KBM-7 (cell line): Measurements from ENCODE around the gene CNTNAP2.
A peak's percentile ranks its signal among the peaks of the same experiment; 100 is the strongest.

Experiments used
- DNase-seq: peaks from one replicate; pipeline ENCODE4 v3.0.0-alpha.2; 2015
- in situ Hi-C: fragments of 300-500 bp; cut with MboI; formaldehyde crosslinking; loops from 2 replicates; pipeline ENCODE4 v1.14.3; 2020; ENCODE audit warnings: low sequenced_read_pairs, low pct_unique_long_range_greater_than_20kb, mixed read lengths

Gene CNTNAP2

GRCh38 chr7:148116829-148117403, 2000.3 kb downstream of the CNTNAP2 start:
- in situ Hi-C loops, result no loop called here
- no peak for DNase-seq

- no peak for DNase-seq
- in situ Hi-C loops, result no loop called here
These were observed 2001.8 kb downstream of the CNTNAP2 start for GRCh38 chr7:148118371-148118770.

DNA sequence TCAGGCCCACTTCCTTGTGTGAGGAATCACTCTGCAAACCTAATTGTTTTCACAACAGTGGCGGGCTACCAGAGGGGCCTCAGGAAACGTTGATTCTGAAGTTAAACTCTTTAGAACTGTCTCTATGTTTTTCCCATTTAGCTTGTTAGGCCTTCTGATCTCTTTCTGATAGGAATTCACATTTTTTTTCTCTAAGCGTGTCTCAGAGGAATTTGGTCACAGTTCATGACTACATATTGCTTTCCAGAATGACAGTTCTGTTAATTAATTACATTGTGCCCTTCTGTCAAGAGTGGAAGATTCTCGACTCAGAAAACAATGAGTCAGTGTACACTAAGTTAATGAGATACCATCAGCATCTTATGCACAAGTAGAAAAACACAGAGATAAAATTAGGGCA, 2004.8 kb downstream of the CNTNAP2 start:
- DNase-seq, result no peak
- in situ Hi-C loops, result no loop called here

DNA sequence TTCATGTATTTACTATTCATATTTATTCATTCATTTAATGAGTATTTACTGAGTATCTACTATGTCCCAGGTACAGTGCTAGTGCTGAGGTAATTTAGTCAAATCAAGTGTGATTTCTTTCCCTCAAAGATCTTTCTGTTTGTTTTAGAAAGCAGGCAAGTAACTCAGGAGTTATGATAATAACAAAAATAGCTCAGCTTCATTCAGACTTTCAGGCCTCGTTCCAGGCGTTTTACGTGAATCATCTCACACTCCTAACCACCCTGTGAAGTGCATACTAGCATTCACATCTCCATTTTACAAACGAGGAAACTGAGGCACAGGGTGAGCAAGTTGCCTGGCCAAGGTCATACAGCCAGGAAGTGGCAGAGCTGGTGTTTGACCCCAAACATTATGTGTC, 2005.2 kb downstream of the CNTNAP2 start:
- in situ Hi-C loops, result no loop called here
- no peak for DNase-seq

GRCh38 chr7:148124477-148124876, 2007.9 kb downstream of the CNTNAP2 start:
- no peak for DNase-seq

GRCh38 chr7:148127374-148127773, 2010.8 kb downstream of the CNTNAP2 start:
- DNase-seq, result no peak
- in situ Hi-C loops, result no loop called here

More at GRCh38 chr7:148124477-148124876, 2007.9 kb downstream of the CNTNAP2 start:
- in situ Hi-C loops, result no loop called here

DNA sequence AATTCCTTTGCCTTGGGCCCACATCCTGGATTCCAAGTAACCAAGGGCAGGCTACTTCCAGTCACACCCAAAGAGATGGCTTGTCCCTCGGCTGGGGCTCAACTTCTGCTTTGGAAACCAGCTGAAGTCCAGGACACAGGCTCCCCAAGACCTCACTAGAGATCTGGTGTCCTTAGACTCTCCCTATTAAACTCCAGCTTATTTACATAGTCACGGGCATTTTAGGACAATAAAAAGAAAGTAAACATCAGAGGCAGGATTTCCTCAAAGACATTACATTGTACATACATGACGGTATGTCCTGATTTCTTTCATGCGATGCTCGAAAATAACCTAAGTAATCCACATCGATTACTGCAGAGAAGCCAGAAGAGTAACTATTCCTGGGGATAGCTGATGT, 2012.4 kb downstream of the CNTNAP2 start:
- DNase-seq, result no peak
- in situ Hi-C loops, result no loop called here

- in situ Hi-C loops, result no loop called here
- DNase-seq, result no peak
These were observed 2018.5 kb downstream of the CNTNAP2 start for GRCh38 chr7:148135116-148135515.

GRCh38 chr7:148135997-148136396, 2019.4 kb downstream of the CNTNAP2 start:
- in situ Hi-C loops, result no loop called here
- no peak for DNase-seq

- DNase-seq, result peak; percentile 49
- in situ Hi-C loops, result no loop called here
These were observed 2026.2 kb downstream of the CNTNAP2 start for GRCh38 chr7:148142660-148143248.

- in situ Hi-C loops, result no loop called here
- no peak for DNase-seq
These were observed 2028.2 kb downstream of the CNTNAP2 start for GRCh38 chr7:148144827-148145226.

DNA sequence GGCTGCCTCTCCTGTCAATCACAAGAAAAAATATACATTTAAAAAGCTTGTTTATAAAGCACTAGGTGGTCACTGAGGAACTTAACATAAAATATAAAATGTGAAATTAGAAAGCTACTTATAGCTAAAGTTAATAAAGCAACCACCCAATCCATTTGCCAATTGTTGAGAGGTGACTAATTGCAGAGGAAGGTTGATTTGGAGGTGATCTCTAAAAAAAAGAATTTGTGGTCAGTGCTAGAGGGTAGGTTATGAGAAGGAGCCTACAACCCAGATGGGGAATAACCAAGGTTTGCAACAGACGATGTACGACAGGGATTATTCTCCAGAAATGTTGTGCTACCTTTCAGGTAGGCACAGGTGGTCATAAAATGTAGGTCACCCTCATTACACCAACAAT, 2029.7 kb downstream of the CNTNAP2 start:
- no peak for DNase-seq
- in situ Hi-C loops, result no loop called here

GRCh38 chr7:148147438-148147837, 2030.8 kb downstream of the CNTNAP2 start:
- in situ Hi-C loops, result no loop called here
- DNase-seq, result no peak

GRCh38 chr7:148148456-148148855, 2031.9 kb downstream of the CNTNAP2 start:
- in situ Hi-C loops, result no loop called here
- DNase-seq, result no peak

GRCh38 chr7:148149730-148150129, 2033.1 kb downstream of the CNTNAP2 start:
- in situ Hi-C loops, result no loop called here
- DNase-seq, result no peak

DNA sequence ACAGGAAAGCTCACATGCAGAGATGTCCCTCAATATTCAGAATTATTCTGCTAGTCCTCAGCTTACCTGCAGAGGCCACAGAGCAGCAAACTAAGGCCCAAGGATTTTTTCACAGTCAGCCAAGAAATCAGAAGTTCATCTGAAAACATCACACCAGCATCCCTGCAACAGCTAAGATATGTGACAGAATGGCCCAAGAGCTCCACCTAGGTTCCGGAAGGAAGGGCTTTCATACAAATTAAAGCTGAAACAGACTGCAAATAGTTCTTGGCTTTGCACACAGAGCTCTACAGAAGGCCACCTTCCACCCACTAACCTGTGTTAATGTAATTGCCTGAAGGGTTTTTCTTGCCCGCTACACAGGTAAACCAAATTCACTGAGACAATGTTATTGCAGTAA, 2035.2 kb downstream of the CNTNAP2 start:
- in situ Hi-C loops, result no loop called here
- no peak for DNase-seq

- in situ Hi-C loops, result no loop called here
- no peak for DNase-seq
These were observed 2037.1 kb downstream of the CNTNAP2 start for GRCh38 chr7:148153616-148154284.

GRCh38 chr7:148155000-148155399, 2038.4 kb downstream of the CNTNAP2 start:
- no peak for DNase-seq
- in situ Hi-C loops, result no loop called here

DNA sequence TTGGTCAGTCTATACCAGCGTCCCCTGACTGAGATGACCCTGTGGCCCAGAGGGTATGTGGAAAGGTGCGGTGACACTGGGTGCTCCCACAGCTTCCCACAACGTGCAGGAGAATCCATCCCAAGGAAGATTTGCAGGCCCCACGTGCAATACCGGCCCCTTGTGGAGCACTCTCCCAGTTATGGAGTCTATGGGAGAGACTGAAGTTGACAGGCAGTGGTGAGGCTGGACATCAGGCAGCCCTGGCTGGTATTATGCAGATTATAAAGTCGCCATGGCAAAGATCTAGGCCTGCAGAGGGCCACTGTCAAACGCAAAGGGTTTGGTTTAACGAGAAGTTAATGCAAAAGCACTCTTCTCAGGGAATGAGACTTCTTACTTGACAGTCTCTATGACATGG, 2039.2 kb downstream of the CNTNAP2 start:
- in situ Hi-C loops, result no loop called here
- DNase-seq, result no peak

DNA sequence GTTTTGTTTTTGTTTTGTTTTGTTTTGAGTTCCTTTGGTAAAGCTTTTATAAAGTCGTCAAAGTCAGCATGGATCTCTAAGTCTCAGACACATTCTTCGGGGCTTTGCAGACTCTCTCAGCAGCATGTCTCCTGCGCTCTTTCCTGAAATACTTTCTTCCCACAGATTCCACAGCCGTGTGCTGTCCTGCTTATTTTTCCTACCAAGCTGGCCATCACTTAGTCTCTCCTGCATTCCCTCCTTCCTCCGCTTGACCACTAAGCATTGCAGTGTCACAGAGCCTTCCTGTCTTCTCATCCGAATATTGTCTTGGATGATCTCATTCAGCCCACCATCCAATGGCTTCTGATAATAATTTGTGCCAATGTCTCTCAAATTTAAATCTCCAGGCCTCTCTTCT, 2039.6 kb downstream of the CNTNAP2 start:
- in situ Hi-C loops, result no loop called here
- DNase-seq, result no peak

DNA sequence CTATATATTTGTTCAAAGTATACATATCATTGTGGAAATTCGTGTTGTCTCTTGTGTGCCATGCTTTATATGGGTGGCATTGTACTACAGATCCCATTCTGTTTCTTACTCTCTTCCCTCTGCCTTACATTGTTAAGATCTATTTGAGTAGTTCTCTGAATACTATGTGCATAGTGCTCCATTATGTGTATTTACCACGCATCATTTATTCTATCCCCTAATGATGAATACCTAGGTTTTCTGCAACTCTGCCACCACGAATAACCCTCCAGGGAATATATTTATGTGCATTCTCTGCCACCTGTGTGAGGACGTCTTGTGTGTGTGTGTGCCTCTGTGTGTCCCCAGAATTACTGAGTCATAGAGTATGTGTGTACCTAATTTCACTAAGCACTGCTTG, 2042.7 kb downstream of the CNTNAP2 start:
- in situ Hi-C loops, result no loop called here
- no peak for DNase-seq
